COLO668 (cell line): Measurements from ENCODE around the gene TH.

Source experiments
- DNase-seq: peaks from one replicate; lab custom pipeline; 2025; ENCODE audit not compliant: unreplicated experiment; lab: John Stamatoyannopoulos, UW

The TH gene

GRCh38 chr11:2115308-2115707 is 56.3 kb downstream of the TH start:
- no peak for DNase-seq

- no peak for DNase-seq
Measured at GRCh38 chr11:2114430-2115241, 57.0 kb downstream of the TH start.
